Astrocyte (in vitro differentiated cells and primary cell): ENCODE data around the gene OVCH2.

Experiments
- CTCF ChIP-seq: IDR thresholded peaks from 2 replicates; pipeline ENCODE4 v1.5.1; 2011; ENCODE audit warnings: low read depth, mild to moderate bottlenecking, inconsistent platforms, low read length, moderate library complexity; ENCODE audit not compliant: insufficient read depth
- EZH2 ChIP-seq: IDR thresholded peaks from 2 replicates; pipeline ENCODE4 v1.6.1; 2012; ENCODE audit warnings: mild to moderate bottlenecking, low read length, inconsistent platforms; ENCODE audit not compliant: insufficient read depth

DNA sequence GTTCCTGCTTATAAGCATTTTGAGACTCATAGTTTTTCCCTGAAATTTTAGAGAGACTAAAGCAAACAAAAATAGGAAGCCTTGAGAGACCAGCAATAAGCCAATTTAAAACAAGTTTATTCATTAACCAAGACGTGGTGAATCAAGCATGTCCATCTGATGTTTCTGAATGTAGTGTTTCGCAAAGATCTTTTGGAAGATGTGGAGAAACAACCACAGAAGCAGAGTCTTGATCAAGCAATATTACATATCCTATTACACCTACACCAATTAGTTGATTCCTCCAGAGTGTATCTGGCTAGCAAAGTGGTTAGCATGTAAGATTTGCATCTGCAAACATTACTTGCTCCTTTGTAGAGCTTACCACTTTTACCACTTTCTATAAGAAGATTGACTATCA, at the start of gene OVCH2:
- TF ChIP-seq CTCF = no peak
- TF ChIP-seq EZH2 = no peak
